ENCODE data around the gene POMT1. TPM values are rescaled to one million over a fixed set of nuclear protein-coding genes. Genes with fewer than 3 reads are reported as not detected.
"Not testable (repeated sequence)": the region's sequence is repeated elsewhere in the genome, so short reads cannot be mapped to it uniquely, and the experiment has no call there.

POMT1 gene
- total RNA-seq, result 10 to 100 TPM; 22.1 to 34.6 TPM

DNA sequence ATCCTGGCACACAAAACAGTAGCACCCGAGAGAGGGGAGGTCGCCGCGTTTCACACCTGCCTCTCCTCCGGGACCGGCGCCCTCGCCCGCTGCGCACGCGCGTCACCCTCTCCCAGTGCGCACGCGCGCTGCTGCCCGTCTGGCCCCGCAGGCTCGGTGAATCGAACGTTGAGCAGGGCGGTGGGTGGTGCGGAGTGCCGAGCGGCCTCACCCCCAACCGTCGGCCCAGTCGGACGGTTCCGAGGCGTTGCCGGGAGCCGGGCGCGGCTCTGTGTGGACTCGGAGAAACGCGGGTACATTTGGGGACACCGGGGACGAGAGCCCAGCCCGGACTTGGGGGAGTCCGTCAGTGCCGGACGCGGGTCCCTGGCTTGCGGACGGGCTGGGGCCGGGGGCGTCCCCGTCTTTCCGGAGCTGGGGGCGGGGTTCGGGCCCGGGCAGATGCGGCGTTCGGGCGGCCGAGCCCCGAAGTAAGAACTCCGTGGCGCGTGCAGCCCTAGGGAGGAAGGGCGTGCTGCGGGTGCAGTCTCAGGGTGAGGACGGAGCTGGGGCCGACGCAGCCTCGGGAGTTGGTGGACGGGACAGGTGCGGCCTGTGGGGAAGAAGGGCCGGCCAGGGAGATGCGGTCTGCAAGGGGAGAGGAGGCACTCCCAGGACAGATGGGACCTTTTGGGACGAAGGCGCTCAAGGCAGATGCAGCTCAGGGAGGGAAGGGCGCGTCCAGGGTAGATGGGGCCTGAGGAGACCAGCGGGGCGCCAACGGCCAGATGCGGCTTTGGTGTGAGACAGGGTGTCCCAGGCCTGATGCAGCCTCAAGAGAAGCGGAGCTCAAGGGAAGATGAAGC is at the start of gene POMT1:
Gene POMT1, plus strand, starts transcription at position 138 of the 845 bp plus-strand sequence. CDS start 1,301 bp downstream, outside the sequence.
- peak within 1 kb of the TSS; percentile 15 to 76 (median 65) for H3K27ac ChIP-seq
- ATAC-seq (peak; percentile 96), DNase-seq (peak; percentile 88 to 91 (median 90))
- intact Hi-C loops (cut with DNase I), result no loop called here
- peak in 1 of 7 experiments; percentile 7 for TF ChIP-seq CTCF (IDR thresholded peaks at IDR 0.05)
- TF ChIP-seq POLR2A (IDR thresholded peaks at IDR 0.05), result peak in 2 of 3 donors; percentile 41 to 48
- 0% methylated on average over 44 to 65 of the region's 83 CpGs for WGBS, 2 donors
- H3K36me3 ChIP-seq (replicated peaks in 1 of 2; ENCODE audit: insufficient read depth in 1 of 2, low read depth in 2 of 2), result peaks cover 0 to 5% of the 10 kb centered on the region in 2 donors
- no peaks in the 10 kb centered on the region for H3K27me3 ChIP-seq
- peak within 1 kb of the TSS; percentile 94 to 99 for H3K4me3 ChIP-seq
- H3K4me1 ChIP-seq, result peaks cover 32% of the 10 kb centered on the region
- no peaks in the 10 kb centered on the region for H3K9me3 ChIP-seq

DNA sequence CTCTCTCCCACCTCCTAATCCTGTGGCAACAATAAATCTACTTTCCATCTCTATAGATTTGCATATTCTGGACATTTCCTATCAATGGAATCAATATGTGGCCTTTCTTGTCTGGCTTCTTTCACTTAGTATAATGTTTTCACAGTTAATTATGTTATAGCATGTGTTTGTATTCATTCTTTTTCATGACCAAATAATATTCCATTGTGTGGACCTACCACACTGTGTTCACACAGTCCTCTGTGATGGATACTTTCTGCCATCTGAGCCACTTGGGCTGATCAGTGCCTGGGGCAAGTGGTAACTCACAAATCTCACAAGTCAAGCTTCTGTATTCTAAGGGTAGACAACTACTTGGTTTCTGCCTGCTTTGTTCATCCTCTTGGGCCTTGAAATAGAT is 48.7 kb upstream of the POMT1 start:
- no peaks in the 10 kb centered on the region for H3K27me3 ChIP-seq
- no peak for TF ChIP-seq POLR2A (IDR thresholded peaks at IDR 0.05)
- no peak for TF ChIP-seq CTCF (IDR thresholded peaks at IDR 0.05)
- DNase-seq (no peak), ATAC-seq (no peak)
- no peaks in the 10 kb centered on the region for H3K9me3 ChIP-seq
- H3K4me3 ChIP-seq, result no peak overlapping the region
- H3K4me1 ChIP-seq, result peaks cover 9% of the 10 kb centered on the region
- peaks cover 10 to 28% of the 10 kb centered on the region in 2 donors for H3K36me3 ChIP-seq (replicated peaks in 1 of 2; ENCODE audit: insufficient read depth in 1 of 2, low read depth in 2 of 2)
- intact Hi-C loops (cut with DNase I), result no loop called here
- no peak overlapping the region for H3K27ac ChIP-seq

GRCh38 chr9:131455655-131456054 is 47.1 kb upstream of the POMT1 start:
- DNase-seq; H3K27ac ChIP-seq; ATAC-seq; H3K4me3 ChIP-seq; H3K4me1 ChIP-seq; intact Hi-C loops (cut with DNase I); H3K9me3 ChIP-seq; H3K27me3 ChIP-seq: not testable (repeated sequence)
- peaks cover 10 to 39% of the 10 kb centered on the region in 2 donors for H3K36me3 ChIP-seq (replicated peaks in 1 of 2; ENCODE audit: insufficient read depth in 1 of 2, low read depth in 2 of 2)
- WGBS, 2 donors, result 95 to 98% methylated on average over 10 of the region's 10 CpGs

DNA sequence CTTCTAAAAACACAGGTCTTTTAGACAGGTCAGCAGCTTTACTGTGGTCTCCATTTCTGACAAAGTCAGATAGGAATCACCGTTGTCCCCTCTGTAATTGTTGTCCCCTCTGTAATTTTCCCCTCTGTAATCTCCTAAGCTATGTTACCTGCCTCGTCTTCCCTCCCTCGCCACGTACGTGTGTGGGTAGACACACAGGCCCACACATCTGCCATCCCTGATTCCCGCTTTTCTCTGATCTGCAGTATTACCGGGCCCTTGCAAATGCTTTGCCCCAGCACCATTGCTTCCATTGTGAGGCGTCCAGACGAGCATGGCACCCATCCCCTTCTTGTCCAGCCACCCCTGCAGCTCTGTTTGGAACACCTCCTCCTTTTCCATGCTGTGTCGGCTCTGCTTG is 45.0 kb upstream of the POMT1 start:
- no peaks in the 10 kb centered on the region for H3K4me1 ChIP-seq
- no peak for TF ChIP-seq CTCF (IDR thresholded peaks at IDR 0.05)
- WGBS, 2 donors, result 94 to 95% methylated on average over 10 of the region's 10 CpGs
- H3K9me3 ChIP-seq, result no peaks in the 10 kb centered on the region
- H3K36me3 ChIP-seq (replicated peaks in 1 of 2; ENCODE audit: insufficient read depth in 1 of 2, low read depth in 2 of 2), result peaks cover 10 to 50% of the 10 kb centered on the region in 2 donors
- no peak overlapping the region for H3K4me3 ChIP-seq
- intact Hi-C loops (cut with DNase I), result no loop called here
- no peak overlapping the region for H3K27ac ChIP-seq
- no peaks in the 10 kb centered on the region for H3K27me3 ChIP-seq
- DNase-seq, result no peak
- ATAC-seq, result no peak

GRCh38 chr9:131459056-131459455 is 43.7 kb upstream of the POMT1 start:
- 85 to 91% methylated on average over 10 of the region's 10 CpGs for WGBS, 2 donors
- no peak overlapping the region for H3K4me3 ChIP-seq
- intact Hi-C loops (cut with DNase I), result no loop called here
- DNase-seq (no peak), ATAC-seq (no peak)
- H3K36me3 ChIP-seq (replicated peaks in 1 of 2; ENCODE audit: insufficient read depth in 1 of 2, low read depth in 2 of 2), result peaks cover 10 to 51% of the 10 kb centered on the region in 2 donors
- TF ChIP-seq CTCF (IDR thresholded peaks at IDR 0.05) (no peak), POLR2A (IDR thresholded peaks at IDR 0.05) (no peak)
- no peak overlapping the region for H3K27ac ChIP-seq
- H3K9me3 ChIP-seq, result no peaks in the 10 kb centered on the region
- no peaks in the 10 kb centered on the region for H3K27me3 ChIP-seq
- no peaks in the 10 kb centered on the region for H3K4me1 ChIP-seq

Data from body of pancreas (tissue), 4 donors.